ENCODE data around the gene STX2. TPM values are rescaled to one million over a fixed set of nuclear protein-coding genes. Genes with fewer than 3 reads are reported as not detected.

Gene STX2
- total RNA-seq, 2 donors from 2014 or later = 24.5 to 26.3 TPM

- H3K4me3 ChIP-seq = no peak overlapping the region
- H3K36me3 ChIP-seq = peaks cover 25% of the 10 kb centered on the region
- peaks cover 0 to 13% of the 10 kb centered on the region in 2 donors for H3K4me1 ChIP-seq
- DNase-seq (ENCODE audit: low spot score) = no peak
- no peak overlapping the region for H3K27ac ChIP-seq
- H3K9me3 ChIP-seq = no peaks in the 10 kb centered on the region
- no peaks in the 10 kb centered on the region for H3K27me3 ChIP-seq
- TF ChIP-seq, protein P1, sequence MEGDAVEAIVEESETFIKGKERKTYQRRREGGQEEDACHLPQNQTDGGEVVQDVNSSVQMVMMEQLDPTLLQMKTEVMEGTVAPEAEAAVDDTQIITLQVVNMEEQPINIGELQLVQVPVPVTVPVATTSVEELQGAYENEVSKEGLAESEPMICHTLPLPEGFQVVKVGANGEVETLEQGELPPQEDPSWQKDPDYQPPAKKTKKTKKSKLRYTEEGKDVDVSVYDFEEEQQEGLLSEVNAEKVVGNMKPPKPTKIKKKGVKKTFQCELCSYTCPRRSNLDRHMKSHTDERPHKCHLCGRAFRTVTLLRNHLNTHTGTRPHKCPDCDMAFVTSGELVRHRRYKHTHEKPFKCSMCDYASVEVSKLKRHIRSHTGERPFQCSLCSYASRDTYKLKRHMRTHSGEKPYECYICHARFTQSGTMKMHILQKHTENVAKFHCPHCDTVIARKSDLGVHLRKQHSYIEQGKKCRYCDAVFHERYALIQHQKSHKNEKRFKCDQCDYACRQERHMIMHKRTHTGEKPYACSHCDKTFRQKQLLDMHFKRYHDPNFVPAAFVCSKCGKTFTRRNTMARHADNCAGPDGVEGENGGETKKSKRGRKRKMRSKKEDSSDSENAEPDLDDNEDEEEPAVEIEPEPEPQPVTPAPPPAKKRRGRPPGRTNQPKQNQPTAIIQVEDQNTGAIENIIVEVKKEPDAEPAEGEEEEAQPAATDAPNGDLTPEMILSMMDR (IDR thresholded peaks at IDR 0.05) = no peak
Observed at GRCh38 chr12:130817804-130818203, 21.2 kb downstream of the STX2 start.

DNA sequence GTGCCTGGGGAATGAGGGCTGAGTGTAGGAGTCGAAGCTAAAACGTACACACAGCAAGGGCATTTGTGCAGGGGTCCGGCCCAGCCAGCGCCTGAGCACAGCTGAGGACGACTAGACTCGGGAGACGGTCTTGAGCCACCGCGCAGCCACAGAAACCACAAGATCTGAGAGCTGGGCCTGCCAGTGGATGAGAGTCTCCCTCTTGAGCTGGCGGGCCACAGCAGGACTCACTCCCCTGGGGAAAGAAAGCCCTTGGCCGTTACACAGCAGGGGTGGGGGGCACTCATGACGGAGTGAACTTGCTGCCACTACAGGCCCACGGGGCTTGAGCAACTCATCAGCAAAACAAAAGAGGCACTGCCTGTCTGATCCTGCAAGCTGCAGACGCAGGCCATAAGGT is 23.0 kb downstream of the STX2 start:
- no peak for DNase-seq (ENCODE audit: low spot score)
- H3K9me3 ChIP-seq = no peaks in the 10 kb centered on the region
- H3K4me3 ChIP-seq = no peak overlapping the region
- no peaks in the 10 kb centered on the region for H3K27me3 ChIP-seq
- TF ChIP-seq, protein P1 (IDR thresholded peaks at IDR 0.05) = no peak
- peaks cover 0 to 13% of the 10 kb centered on the region in 2 donors for H3K4me1 ChIP-seq
- H3K27ac ChIP-seq = no peak overlapping the region
- peaks cover 25% of the 10 kb centered on the region for H3K36me3 ChIP-seq

- Histone ChIP-seq H3K36me3 (peaks cover 28% of the 10 kb centered on the region), H3K4me1 (peaks cover 0 to 13% of the 10 kb centered on the region in 2 donors), H3K27ac (no peak overlapping the region), H3K27me3 (no peaks in the 10 kb centered on the region), H3K9me3 (no peaks in the 10 kb centered on the region), H3K4me3 (no peak overlapping the region)
- TF ChIP-seq, protein P1 (IDR thresholded peaks at IDR 0.05) = no peak
- DNase-seq (ENCODE audit: low spot score) = no peak
Observed at GRCh38 chr12:130815028-130815741, 23.9 kb downstream of the STX2 start.

- no peaks in the 10 kb centered on the region for H3K9me3 ChIP-seq
- TF ChIP-seq, protein P1 (IDR thresholded peaks at IDR 0.05) = no peak
- DNase-seq (ENCODE audit: low spot score) = no peak
- peaks cover 0 to 8% of the 10 kb centered on the region in 2 donors for H3K4me1 ChIP-seq
- no peak overlapping the region for H3K27ac ChIP-seq
- H3K27me3 ChIP-seq = no peaks in the 10 kb centered on the region
- no peak overlapping the region for H3K4me3 ChIP-seq
- H3K36me3 ChIP-seq = peaks cover 35% of the 10 kb centered on the region
Observed at GRCh38 chr12:130813949-130814348, 25.1 kb downstream of the STX2 start.

DNA sequence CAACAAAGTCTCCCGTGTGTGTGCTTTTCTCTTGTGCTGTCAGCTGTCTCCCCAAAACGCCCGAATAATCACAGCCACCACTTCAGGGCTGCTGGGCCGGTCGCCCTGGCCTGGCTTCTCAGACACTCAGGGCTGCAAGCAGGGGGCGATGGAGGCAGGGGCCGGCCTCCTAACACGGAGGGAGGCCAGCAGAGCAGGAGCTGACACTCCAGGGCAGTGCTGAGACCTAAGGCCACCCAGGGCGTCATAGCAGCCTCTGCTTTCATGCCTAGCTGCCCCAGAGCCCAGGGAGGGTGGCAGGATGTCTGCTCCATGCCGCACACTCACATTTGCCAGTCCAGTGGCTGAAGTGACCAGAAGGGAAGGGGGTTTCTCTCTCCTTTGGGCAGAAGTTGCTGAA is 25.6 kb downstream of the STX2 start:
- Histone ChIP-seq H3K36me3 (peaks cover 40% of the 10 kb centered on the region), H3K4me1 (peaks cover 0 to 3% of the 10 kb centered on the region in 2 donors), H3K4me3 (no peak overlapping the region), H3K9me3 (no peaks in the 10 kb centered on the region), H3K27me3 (no peaks in the 10 kb centered on the region), H3K27ac (no peak overlapping the region)
- DNase-seq (ENCODE audit: low spot score) = no peak
- TF ChIP-seq, protein P1 (IDR thresholded peaks at IDR 0.05) = no peak

GRCh38 chr12:130809791-130810190 is 29.3 kb downstream of the STX2 start:
- no peak overlapping the region for H3K4me3 ChIP-seq
- no peak overlapping the region for H3K27ac ChIP-seq
- H3K27me3 ChIP-seq = no peaks in the 10 kb centered on the region
- no peak for DNase-seq (ENCODE audit: low spot score)
- no peaks in the 10 kb centered on the region for H3K4me1 ChIP-seq
- TF ChIP-seq, protein P1 (IDR thresholded peaks at IDR 0.05) = no peak
- H3K36me3 ChIP-seq = peaks cover 75% of the 10 kb centered on the region
- H3K9me3 ChIP-seq = no peaks in the 10 kb centered on the region
